Measurements from ENCODE around the gene OR7C1.

OR7C1 gene

GRCh38 chr19:14835011-14835410 is at the start of gene OR7C1, which contains the start of gene OR7A5:
Gene OR7C1 (minus strand): TSS chr19:14835185. CDS start chr19:14800136, 35,049 bp downstream.
Gene OR7A5 (minus strand): TSS chr19:14835185. CDS start chr19:14828241, 6,944 bp downstream.
- H3K4me3 ChIP-seq (ENCODE audit: low read length), result no peak within 1 kb of the TSS
- H3K36me3 ChIP-seq (ENCODE audit: insufficient read depth, low read length), result no peaks in the 10 kb centered on the region
- H3K9me3 ChIP-seq (ENCODE audit: low read length), result no peaks in the 10 kb centered on the region
- H3K4me1 ChIP-seq (ENCODE audit: insufficient read depth, low read length), result no peaks in the 10 kb centered on the region
- no peak within 1 kb of the TSS for H2AFZ ChIP-seq (ENCODE audit: low read depth, low read length)
- peaks cover 3% of the 10 kb centered on the region for H3K27me3 ChIP-seq (ENCODE audit: insufficient read depth, low read length)

GRCh38 chr19:14871619-14872230 is 36.7 kb upstream of the OR7C1 start:
- Histone ChIP-seq H3K27me3 (ENCODE audit: insufficient read depth, low read length) (no peaks in the 10 kb centered on the region), H3K4me3 (ENCODE audit: low read length) (no peak overlapping the region), H3K36me3 (ENCODE audit: insufficient read depth, low read length) (no peaks in the 10 kb centered on the region), H3K4me1 (ENCODE audit: insufficient read depth, low read length) (no peaks in the 10 kb centered on the region), H2AFZ (ENCODE audit: low read depth, low read length) (no peak overlapping the region), H3K9me3 (ENCODE audit: low read length) (no peaks in the 10 kb centered on the region)

GRCh38 chr19:14868497-14868896 is 33.5 kb upstream of the OR7C1 start:
- no peaks in the 10 kb centered on the region for H3K36me3 ChIP-seq (ENCODE audit: insufficient read depth, low read length)
- peaks cover 3% of the 10 kb centered on the region for H3K27me3 ChIP-seq (ENCODE audit: insufficient read depth, low read length)
- H3K4me1 ChIP-seq (ENCODE audit: insufficient read depth, low read length), result no peaks in the 10 kb centered on the region
- no peak overlapping the region for H2AFZ ChIP-seq (ENCODE audit: low read depth, low read length)
- no peak overlapping the region for H3K4me3 ChIP-seq (ENCODE audit: low read length)
- no peaks in the 10 kb centered on the region for H3K9me3 ChIP-seq (ENCODE audit: low read length)

GRCh38 chr19:14848822-14849221 is 13.8 kb upstream of the OR7C1 start, which contains the start of gene OR7A10:
Gene OR7A10 (minus strand): TSS chr19:14848922. CDS start chr19:14841877, 7,045 bp downstream.
- no peaks in the 10 kb centered on the region for H3K36me3 ChIP-seq (ENCODE audit: insufficient read depth, low read length)

GRCh38 chr19:14843578-14843977 is 8.6 kb upstream of the OR7C1 start:
- Histone ChIP-seq H3K4me1 (ENCODE audit: insufficient read depth, low read length) (no peaks in the 10 kb centered on the region), H3K9me3 (ENCODE audit: low read length) (no peaks in the 10 kb centered on the region), H2AFZ (ENCODE audit: low read depth, low read length) (no peak overlapping the region), H3K27me3 (ENCODE audit: insufficient read depth, low read length) (no peaks in the 10 kb centered on the region), H3K4me3 (ENCODE audit: low read length) (no peak overlapping the region), H3K36me3 (ENCODE audit: insufficient read depth, low read length) (no peaks in the 10 kb centered on the region)

More at GRCh38 chr19:14848822-14849221, 13.8 kb upstream of the OR7C1 start, which contains the start of gene OR7A10:
- no peaks in the 10 kb centered on the region for H3K9me3 ChIP-seq (ENCODE audit: low read length)
- no peak within 1 kb of the TSS for H2AFZ ChIP-seq (ENCODE audit: low read depth, low read length)
- H3K4me3 ChIP-seq (ENCODE audit: low read length), result no peak within 1 kb of the TSS
- no peaks in the 10 kb centered on the region for H3K27me3 ChIP-seq (ENCODE audit: insufficient read depth, low read length)
- H3K4me1 ChIP-seq (ENCODE audit: insufficient read depth, low read length), result no peaks in the 10 kb centered on the region

GRCh38 chr19:14843169-14843568 is 8.2 kb upstream of the OR7C1 start:
- H3K36me3 ChIP-seq (ENCODE audit: insufficient read depth, low read length), result no peaks in the 10 kb centered on the region
- H3K4me1 ChIP-seq (ENCODE audit: insufficient read depth, low read length), result no peaks in the 10 kb centered on the region
- no peaks in the 10 kb centered on the region for H3K27me3 ChIP-seq (ENCODE audit: insufficient read depth, low read length)
- H3K9me3 ChIP-seq (ENCODE audit: low read length), result no peaks in the 10 kb centered on the region
- no peak overlapping the region for H3K4me3 ChIP-seq (ENCODE audit: low read length)
- H2AFZ ChIP-seq (ENCODE audit: low read depth, low read length), result no peak overlapping the region

GRCh38 chr19:14840206-14840605 is 5.2 kb upstream of the OR7C1 start:
- Histone ChIP-seq H3K9me3 (ENCODE audit: low read length) (no peaks in the 10 kb centered on the region), H2AFZ (ENCODE audit: low read depth, low read length) (no peak overlapping the region), H3K36me3 (ENCODE audit: insufficient read depth, low read length) (no peaks in the 10 kb centered on the region), H3K4me3 (ENCODE audit: low read length) (no peak overlapping the region), H3K4me1 (ENCODE audit: insufficient read depth, low read length) (no peaks in the 10 kb centered on the region), H3K27me3 (ENCODE audit: insufficient read depth, low read length) (no peaks in the 10 kb centered on the region)

- Histone ChIP-seq H3K27me3 (ENCODE audit: insufficient read depth, low read length) (no peaks in the 10 kb centered on the region), H3K4me1 (ENCODE audit: insufficient read depth, low read length) (no peaks in the 10 kb centered on the region), H3K4me3 (ENCODE audit: low read length) (no peak overlapping the region), H3K9me3 (ENCODE audit: low read length) (no peaks in the 10 kb centered on the region), H2AFZ (ENCODE audit: low read depth, low read length) (no peak overlapping the region), H3K36me3 (ENCODE audit: insufficient read depth, low read length) (no peaks in the 10 kb centered on the region)
Observed at GRCh38 chr19:14837391-14837790, 2.4 kb upstream of the OR7C1 start.

- peaks cover 9% of the 10 kb centered on the region for H3K27me3 ChIP-seq (ENCODE audit: insufficient read depth, low read length)
- no peaks in the 10 kb centered on the region for H3K9me3 ChIP-seq (ENCODE audit: low read length)
- H3K36me3 ChIP-seq (ENCODE audit: insufficient read depth, low read length), result no peaks in the 10 kb centered on the region
- no peak overlapping the region for H3K4me3 ChIP-seq (ENCODE audit: low read length)
- no peaks in the 10 kb centered on the region for H3K4me1 ChIP-seq (ENCODE audit: insufficient read depth, low read length)
- H2AFZ ChIP-seq (ENCODE audit: low read depth, low read length), result no peak overlapping the region
Observed at GRCh38 chr19:14830702-14831101, 4.3 kb downstream of the OR7C1 start.

- H3K36me3 ChIP-seq (ENCODE audit: insufficient read depth, low read length), result no peaks in the 10 kb centered on the region
- no peaks in the 10 kb centered on the region for H3K4me1 ChIP-seq (ENCODE audit: insufficient read depth, low read length)
- H3K27me3 ChIP-seq (ENCODE audit: insufficient read depth, low read length), result peaks cover 13% of the 10 kb centered on the region
- no peaks in the 10 kb centered on the region for H3K9me3 ChIP-seq (ENCODE audit: low read length)
- H2AFZ ChIP-seq (ENCODE audit: low read depth, low read length), result no peak overlapping the region
- H3K4me3 ChIP-seq (ENCODE audit: low read length), result no peak overlapping the region
Observed at GRCh38 chr19:14826006-14826405, 9.0 kb downstream of the OR7C1 start.

- Histone ChIP-seq H3K9me3 (ENCODE audit: low read length) (peaks cover 2% of the 10 kb centered on the region), H3K36me3 (ENCODE audit: insufficient read depth, low read length) (no peaks in the 10 kb centered on the region), H3K4me3 (ENCODE audit: low read length) (no peak overlapping the region), H3K27me3 (ENCODE audit: insufficient read depth, low read length) (peaks cover 6% of the 10 kb centered on the region), H3K4me1 (ENCODE audit: insufficient read depth, low read length) (no peaks in the 10 kb centered on the region), H2AFZ (ENCODE audit: low read depth, low read length) (no peak overlapping the region)
Observed at GRCh38 chr19:14821937-14822336, 13.0 kb downstream of the OR7C1 start.

- H3K27me3 ChIP-seq (ENCODE audit: insufficient read depth, low read length), result peaks cover 8% of the 10 kb centered on the region
Observed at GRCh38 chr19:14818588-14818987, 16.4 kb downstream of the OR7C1 start.

GRCh38 chr19:14817052-14817451 is 17.9 kb downstream of the OR7C1 start:
- H2AFZ ChIP-seq (ENCODE audit: low read depth, low read length), result no peak overlapping the region
- no peak overlapping the region for H3K4me3 ChIP-seq (ENCODE audit: low read length)
- peaks cover 9% of the 10 kb centered on the region for H3K27me3 ChIP-seq (ENCODE audit: insufficient read depth, low read length)
- H3K36me3 ChIP-seq (ENCODE audit: insufficient read depth, low read length), result no peaks in the 10 kb centered on the region
- H3K9me3 ChIP-seq (ENCODE audit: low read length), result peaks cover 2% of the 10 kb centered on the region
- no peaks in the 10 kb centered on the region for H3K4me1 ChIP-seq (ENCODE audit: insufficient read depth, low read length)

More at GRCh38 chr19:14818588-14818987, 16.4 kb downstream of the OR7C1 start:
- Histone ChIP-seq H3K36me3 (ENCODE audit: insufficient read depth, low read length) (no peaks in the 10 kb centered on the region), H3K4me3 (ENCODE audit: low read length) (no peak overlapping the region), H3K9me3 (ENCODE audit: low read length) (peaks cover 2% of the 10 kb centered on the region), H2AFZ (ENCODE audit: low read depth, low read length) (no peak overlapping the region), H3K4me1 (ENCODE audit: insufficient read depth, low read length) (no peaks in the 10 kb centered on the region)

All from neuron (in vitro differentiated cells).